ENCODE data around the gene KRT2.

KRT2 gene

GRCh38 chr12:52611080-52611468, 40.9 kb downstream of the KRT2 start:
- H3K4me2 ChIP-seq (ENCODE audit: low read length) = no peak overlapping the region
- no peaks in the 10 kb centered on the region for H3K79me2 ChIP-seq (ENCODE audit: control insufficient read depth, insufficient read depth, low read length, poor library complexity)
- WGBS (ENCODE audit: extremely low coverage, insufficient coverage, insufficient read length) = no CpG with 5 or more reads among the region's 6 CpGs
- H2AFZ ChIP-seq (ENCODE audit: insufficient read depth, low read length, poor library complexity) = no peak overlapping the region
- no peak overlapping the region for H3K18ac ChIP-seq (ENCODE audit: low read length)
- no peak overlapping the region for H2BK120ac ChIP-seq (ENCODE audit: insufficient read depth, low read length, poor library complexity)
- no peak overlapping the region for H3K4me3 ChIP-seq (ENCODE audit: low read depth, low read length)
- no peak for DNase-seq
- no peak overlapping the region for H3K27ac ChIP-seq (ENCODE audit: low read depth, low read length)
- no peak overlapping the region for H4K91ac ChIP-seq (ENCODE audit: low read depth, low read length)
- H4K8ac ChIP-seq (ENCODE audit: low read depth, low read length) = no peak overlapping the region
- no peaks in the 10 kb centered on the region for H3K4me1 ChIP-seq (ENCODE audit: control insufficient read depth in 1 of 2, insufficient read depth in 2 of 2, low read length in 2 of 2)
- no peaks in the 10 kb centered on the region for H3K36me3 ChIP-seq (ENCODE audit: control insufficient read depth in 1 of 2, insufficient read depth in 2 of 2, low read length in 2 of 2)
- H2BK5ac ChIP-seq (ENCODE audit: low read depth, low read length, poor library complexity) = no peak overlapping the region
- no peaks in the 10 kb centered on the region for H3K27me3 ChIP-seq (ENCODE audit: insufficient read depth, low read length)
- no peaks in the 10 kb centered on the region for H3K79me1 ChIP-seq (ENCODE audit: low read length)
- H4K12ac ChIP-seq (ENCODE audit: low read depth, low read length) = no peak overlapping the region
- no peak overlapping the region for H2BK12ac ChIP-seq (ENCODE audit: low read length)
- H3K4ac ChIP-seq (ENCODE audit: low read depth, low read length) = no peak overlapping the region
- peaks cover 3% of the 10 kb centered on the region for H3K9me3 ChIP-seq (ENCODE audit: insufficient read depth, low read depth, low read length)
- H3K23ac ChIP-seq (ENCODE audit: low read length) = no peak overlapping the region
- H2AK5ac ChIP-seq (ENCODE audit: low read length) = no peak overlapping the region
- H3K9ac ChIP-seq (ENCODE audit: low read length) = no peak overlapping the region
- no peak overlapping the region for H3K14ac ChIP-seq (ENCODE audit: low read length)

GRCh38 chr12:52608826-52609630, 43.0 kb downstream of the KRT2 start:
- Histone ChIP-seq H3K36me3 (ENCODE audit: control insufficient read depth in 1 of 2, insufficient read depth in 2 of 2, low read length in 2 of 2) (no peaks in the 10 kb centered on the region), H3K14ac (ENCODE audit: low read length) (no peak overlapping the region)
- WGBS (ENCODE audit: extremely low coverage, insufficient coverage, insufficient read length) = no CpG with 5 or more reads among the region's 8 CpGs

GRCh38 chr12:52608161-52608560, 43.9 kb downstream of the KRT2 start:
- no peak overlapping the region for H3K23ac ChIP-seq (ENCODE audit: low read length)
- no peak overlapping the region for H4K8ac ChIP-seq (ENCODE audit: low read depth, low read length)
- no peak overlapping the region for H3K4ac ChIP-seq (ENCODE audit: low read depth, low read length)
- no peak overlapping the region for H2BK12ac ChIP-seq (ENCODE audit: low read length)
- no peaks in the 10 kb centered on the region for H3K27me3 ChIP-seq (ENCODE audit: insufficient read depth, low read length)
- no peak overlapping the region for H2AFZ ChIP-seq (ENCODE audit: insufficient read depth, low read length, poor library complexity)
- H3K14ac ChIP-seq (ENCODE audit: low read length) = no peak overlapping the region
- no peak for DNase-seq
- H4K12ac ChIP-seq (ENCODE audit: low read depth, low read length) = no peak overlapping the region
- no peaks in the 10 kb centered on the region for H3K79me2 ChIP-seq (ENCODE audit: control insufficient read depth, insufficient read depth, low read length, poor library complexity)
- H3K4me3 ChIP-seq (ENCODE audit: low read depth, low read length) = no peak overlapping the region
- no peak overlapping the region for H3K9ac ChIP-seq (ENCODE audit: low read length)
- H3K4me1 ChIP-seq (ENCODE audit: control insufficient read depth in 1 of 2, insufficient read depth in 2 of 2, low read length in 2 of 2) = no peaks in the 10 kb centered on the region
- no CpG with 5 or more reads among the region's 6 CpGs for WGBS (ENCODE audit: extremely low coverage, insufficient coverage, insufficient read length)
- no peaks in the 10 kb centered on the region for H3K36me3 ChIP-seq (ENCODE audit: control insufficient read depth in 1 of 2, insufficient read depth in 2 of 2, low read length in 2 of 2)
- H3K4me2 ChIP-seq (ENCODE audit: low read length) = no peak overlapping the region
- H3K79me1 ChIP-seq (ENCODE audit: low read length) = no peaks in the 10 kb centered on the region
- no peak overlapping the region for H3K27ac ChIP-seq (ENCODE audit: low read depth, low read length)
- H3K9me3 ChIP-seq (ENCODE audit: insufficient read depth, low read depth, low read length) = peaks cover 3% of the 10 kb centered on the region
- H4K91ac ChIP-seq (ENCODE audit: low read depth, low read length) = no peak overlapping the region
- no peak overlapping the region for H2AK5ac ChIP-seq (ENCODE audit: low read length)
- H2BK5ac ChIP-seq (ENCODE audit: low read depth, low read length, poor library complexity) = no peak overlapping the region
- H2BK120ac ChIP-seq (ENCODE audit: insufficient read depth, low read length, poor library complexity) = no peak overlapping the region
- H3K18ac ChIP-seq (ENCODE audit: low read length) = no peak overlapping the region

More at GRCh38 chr12:52608826-52609630, 43.0 kb downstream of the KRT2 start:
- H4K12ac ChIP-seq (ENCODE audit: low read depth, low read length) = no peak overlapping the region
- no peak overlapping the region for H3K18ac ChIP-seq (ENCODE audit: low read length)
- peaks cover 6% of the 10 kb centered on the region for H3K9me3 ChIP-seq (ENCODE audit: insufficient read depth, low read depth, low read length)
- no peak overlapping the region for H3K4me2 ChIP-seq (ENCODE audit: low read length)
- H3K23ac ChIP-seq (ENCODE audit: low read length) = no peak overlapping the region
- H2AFZ ChIP-seq (ENCODE audit: insufficient read depth, low read length, poor library complexity) = no peak overlapping the region
- H3K27me3 ChIP-seq (ENCODE audit: insufficient read depth, low read length) = no peaks in the 10 kb centered on the region
- H3K4me1 ChIP-seq (ENCODE audit: control insufficient read depth in 1 of 2, insufficient read depth in 2 of 2, low read length in 2 of 2) = no peaks in the 10 kb centered on the region
- no peak overlapping the region for H4K91ac ChIP-seq (ENCODE audit: low read depth, low read length)
- no peak overlapping the region for H2AK5ac ChIP-seq (ENCODE audit: low read length)
- no peak overlapping the region for H2BK5ac ChIP-seq (ENCODE audit: low read depth, low read length, poor library complexity)
- no peak overlapping the region for H4K8ac ChIP-seq (ENCODE audit: low read depth, low read length)
- no peak for DNase-seq
- H3K4ac ChIP-seq (ENCODE audit: low read depth, low read length) = no peak overlapping the region
- H3K79me2 ChIP-seq (ENCODE audit: control insufficient read depth, insufficient read depth, low read length, poor library complexity) = no peaks in the 10 kb centered on the region
- no peak overlapping the region for H3K4me3 ChIP-seq (ENCODE audit: low read depth, low read length)
- no peak overlapping the region for H2BK12ac ChIP-seq (ENCODE audit: low read length)
- H3K9ac ChIP-seq (ENCODE audit: low read length) = no peak overlapping the region
- no peaks in the 10 kb centered on the region for H3K79me1 ChIP-seq (ENCODE audit: low read length)
- no peak overlapping the region for H2BK120ac ChIP-seq (ENCODE audit: insufficient read depth, low read length, poor library complexity)
- H3K27ac ChIP-seq (ENCODE audit: low read depth, low read length) = no peak overlapping the region

GRCh38 chr12:52607314-52607713, 44.7 kb downstream of the KRT2 start:
- no peak overlapping the region for H3K4ac ChIP-seq (ENCODE audit: low read depth, low read length)
- no peak overlapping the region for H3K4me3 ChIP-seq (ENCODE audit: low read depth, low read length)
- no peak overlapping the region for H3K18ac ChIP-seq (ENCODE audit: low read length)
- no peak overlapping the region for H3K4me2 ChIP-seq (ENCODE audit: low read length)
- no CpG with 5 or more reads among the region's 1 CpG for WGBS (ENCODE audit: extremely low coverage, insufficient coverage, insufficient read length)
- H2BK120ac ChIP-seq (ENCODE audit: insufficient read depth, low read length, poor library complexity) = no peak overlapping the region
- peaks cover 3% of the 10 kb centered on the region for H3K9me3 ChIP-seq (ENCODE audit: insufficient read depth, low read depth, low read length)
- H3K4me1 ChIP-seq (ENCODE audit: control insufficient read depth in 1 of 2, insufficient read depth in 2 of 2, low read length in 2 of 2) = no peaks in the 10 kb centered on the region
- no peak overlapping the region for H2BK12ac ChIP-seq (ENCODE audit: low read length)
- H4K91ac ChIP-seq (ENCODE audit: low read depth, low read length) = no peak overlapping the region
- H3K79me1 ChIP-seq (ENCODE audit: low read length) = no peaks in the 10 kb centered on the region
- no peaks in the 10 kb centered on the region for H3K79me2 ChIP-seq (ENCODE audit: control insufficient read depth, insufficient read depth, low read length, poor library complexity)
- H2AK5ac ChIP-seq (ENCODE audit: low read length) = no peak overlapping the region
- no peak overlapping the region for H3K23ac ChIP-seq (ENCODE audit: low read length)
- H3K9ac ChIP-seq (ENCODE audit: low read length) = no peak overlapping the region
- H4K8ac ChIP-seq (ENCODE audit: low read depth, low read length) = no peak overlapping the region
- no peak overlapping the region for H4K12ac ChIP-seq (ENCODE audit: low read depth, low read length)
- no peak overlapping the region for H2AFZ ChIP-seq (ENCODE audit: insufficient read depth, low read length, poor library complexity)
- no peaks in the 10 kb centered on the region for H3K36me3 ChIP-seq (ENCODE audit: control insufficient read depth in 1 of 2, insufficient read depth in 2 of 2, low read length in 2 of 2)
- no peaks in the 10 kb centered on the region for H3K27me3 ChIP-seq (ENCODE audit: insufficient read depth, low read length)
- H3K14ac ChIP-seq (ENCODE audit: low read length) = no peak overlapping the region
- no peak overlapping the region for H3K27ac ChIP-seq (ENCODE audit: low read depth, low read length)
- H2BK5ac ChIP-seq (ENCODE audit: low read depth, low read length, poor library complexity) = no peak overlapping the region
- DNase-seq = no peak
